Lung (tissue), 12 donors: ENCODE measurements around the gene CFLAR. TPM values are rescaled to one million over a fixed set of nuclear protein-coding genes. Genes with fewer than 3 reads are reported as not detected.

Experiments
- ATAC-seq: fragments of 200-7000 bp; cut with Tn5 transposase; one replicate; pipeline ENCODE4 v1.9.1; 2020; ENCODE audit warnings: moderate number of reproducible peaks; ENCODE audit not compliant: insufficient read depth, low FRiP score
- DNase-seq, 3 donors: peaks; one replicate each; pipeline ENCODE4 v3.0.0-alpha.2; 2013 to 2017
- H3K27ac ChIP-seq, 2 donors: one replicate each; pipeline ENCODE4 v1.5.1; 2013; ENCODE audit warnings: mild to moderate bottlenecking in 2 of 2, moderate library complexity in 2 of 2, control low read depth in 1 of 2, inconsistent platforms in 1 of 2, low read depth in 1 of 2, low read length in 1 of 2
- H3K27me3 ChIP-seq, 3 donors: one replicate each; pipeline ENCODE4 v1.5.1; 2013; ENCODE audit warnings: low read length in 2 of 3; ENCODE audit not compliant: control insufficient read depth in 3 of 3, insufficient read depth in 3 of 3
- H3K36me3 ChIP-seq, 4 donors: one replicate each; pipeline ENCODE4 v1.5.1; 2013; ENCODE audit warnings: low read length in 4 of 4, mild to moderate bottlenecking in 1 of 4, moderate library complexity in 1 of 4; ENCODE audit not compliant: control insufficient read depth in 4 of 4, insufficient read depth in 4 of 4
- H3K4me1 ChIP-seq, 5 donors: one replicate each; pipeline ENCODE4 v1.5.1; 2013; ENCODE audit warnings: low read length in 5 of 5, mild to moderate bottlenecking in 2 of 5, moderate library complexity in 1 of 5; ENCODE audit not compliant: control insufficient read depth in 5 of 5, insufficient read depth in 5 of 5
- H3K4me3 ChIP-seq: one replicate; pipeline ENCODE4 v1.5.1; 2013; ENCODE audit warnings: mild to moderate bottlenecking, control low read depth, moderate library complexity
- H3K9ac ChIP-seq, 2 donors: one replicate each; pipeline ENCODE4 v1.5.1; 2013; ENCODE audit warnings: low read length in 2 of 2, control low read depth in 1 of 2; ENCODE audit not compliant: insufficient read depth in 1 of 2
- H3K9me3 ChIP-seq, 4 donors: one replicate each; pipeline ENCODE4 v1.5.1; 2013; ENCODE audit warnings: low read length in 3 of 4, mild to moderate bottlenecking in 1 of 4, moderate library complexity in 1 of 4; ENCODE audit not compliant: control insufficient read depth in 4 of 4, insufficient read depth in 3 of 4
- CTCF ChIP-seq: IDR thresholded peaks from 2 replicates; pipeline ENCODE4 v1.5.1; 2012; ENCODE audit warnings: mild to moderate bottlenecking; ENCODE audit errors: control extremely low read depth, extremely low read depth
- WGBS, 2 donors: extraction: QIAGEN DNeasy Blood & Tissue Kit; methylation state at CpG; one replicate each; pipeline ENCODE4 v1.1.7; 2013; 5-methylcytosine and 5-hydroxymethylcytosine counted together
- polyA plus RNA-seq, 2 donors: library from polyadenylated mRNA; stranded (reverse); fragments of 200-250 nt; gene quantifications; one replicate each; pipeline ENCODE4 v1.2.1, GENCODE V29; 2013
- total RNA-seq, 2 donors: library from RNA; depleted of rRNA in 1 of 2; stranded (reverse); fragments of >200 nt in 1 of 2; gene quantifications; one replicate each; pipeline ENCODE4 v1.2.1, GENCODE V29; 2014 to 2021
- donor health status: control.
- donor health status: control.
- donor health status: Bipolar disorder and iron deficiency.
- donor health status: healthy.
- donor health status: DM: yes; HTN: yes; CAD: no.

The CFLAR gene
- total and polyA plus RNA-seq, 4 donors, result 101 to 345 (median 238) TPM

DNA sequence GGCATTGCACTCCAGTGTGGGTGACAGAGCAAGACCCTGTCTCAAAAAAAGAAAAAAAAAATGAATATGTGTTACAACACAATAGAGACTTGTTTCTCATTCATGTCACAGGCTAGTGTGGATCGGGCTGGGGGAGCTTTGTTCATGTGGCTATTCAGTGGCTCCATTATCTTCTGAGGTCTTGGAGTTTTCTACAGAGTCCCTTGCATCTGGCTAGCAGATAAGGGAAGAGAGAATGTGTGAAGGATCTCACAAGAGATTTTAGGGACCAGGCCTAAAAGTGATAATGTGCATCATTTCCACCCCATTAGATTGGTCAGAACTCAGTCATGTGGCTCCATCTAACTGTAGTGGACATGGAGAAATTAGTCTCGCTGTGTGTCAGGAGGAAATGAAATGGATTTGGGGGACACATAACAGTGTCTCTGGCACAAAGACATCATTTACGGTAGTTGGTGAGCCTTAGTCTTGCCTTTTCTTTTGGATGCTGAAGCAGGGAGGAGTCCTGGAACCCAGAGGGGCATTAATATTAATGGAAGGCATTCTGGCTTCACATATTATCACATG is 34.6 kb downstream of the CFLAR start:
- Histone ChIP-seq H3K9ac (no peak overlapping the region), H3K4me1 (peaks cover 0 to 38% (median 3%) of the 10 kb centered on the region in 5 donors), H3K27me3 (no peaks in the 10 kb centered on the region), H3K9me3 (no peaks in the 10 kb centered on the region), H3K36me3 (peaks cover 17 to 39% (median 31%) of the 10 kb centered on the region in 4 donors), H3K4me3 (no peak overlapping the region), H3K27ac (peak overlapping the region; percentile 88 to 91)
- WGBS, 2 donors, result 90 to 91% methylated on average over 3 of the region's 3 CpGs
- DNase-seq (no peak), ATAC-seq (no peak)
- TF ChIP-seq CTCF, result no peak

- ATAC-seq, result no peak
- WGBS, 2 donors, result 41 to 42% methylated on average over 8 of the region's 8 CpGs
- peak in 1 of 3 donors; percentile 24 for DNase-seq
- Histone ChIP-seq H3K4me1 (peaks cover 0 to 38% (median 3%) of the 10 kb centered on the region in 5 donors), H3K36me3 (peaks cover 15 to 41% (median 34%) of the 10 kb centered on the region in 4 donors), H3K9me3 (no peaks in the 10 kb centered on the region), H3K4me3 (no peak overlapping the region), H3K27ac (peak overlapping the region; percentile 88 to 91), H3K9ac (no peak overlapping the region), H3K27me3 (no peaks in the 10 kb centered on the region)
- no peak for TF ChIP-seq CTCF
These were observed 35.4 kb downstream of the CFLAR start for GRCh38 chr2:201151127-201151981.

- 76 to 91% methylated on average over 1 of the region's 1 CpG for WGBS, 2 donors
- Histone ChIP-seq H3K9me3 (no peaks in the 10 kb centered on the region), H3K27me3 (no peaks in the 10 kb centered on the region), H3K27ac (peak overlapping the region; percentile 63 to 91), H3K36me3 (peaks cover 13 to 43% (median 40%) of the 10 kb centered on the region in 4 donors), H3K4me3 (no peak overlapping the region), H3K4me1 (peaks cover 0 to 38% (median 3%) of the 10 kb centered on the region in 5 donors), H3K9ac (no peak overlapping the region)
- ATAC-seq (no peak), DNase-seq (no peak)
- TF ChIP-seq CTCF, result no peak
These were observed 36.6 kb downstream of the CFLAR start for GRCh38 chr2:201152517-201152916.
